Brain microvascular endothelial cell (primary cell): ENCODE results near the gene SIGLEC14.

Experiments
- DNase-seq: peaks from one replicate; pipeline ENCODE4 v3.0.0-alpha.2; 2020
- H3K27ac ChIP-seq: fragments of 250-450 bp; sonication (Bioruptor Pico); 2 replicates; pipeline ENCODE4 v1.5.1; 2020; ENCODE audit warnings: mild to moderate bottlenecking, moderate library complexity
- H3K27me3 ChIP-seq: fragments of 250-450 bp; sonication (Bioruptor Pico); replicated peaks from 2 replicates; pipeline ENCODE4 v1.5.1; 2020; ENCODE audit warnings: mild to moderate bottlenecking
- H3K36me3 ChIP-seq: fragments of 250-450 bp; sonication (Bioruptor Pico); replicated peaks from 2 replicates; pipeline ENCODE4 v1.5.1; 2020; ENCODE audit warnings: mild to moderate bottlenecking
- H3K4me3 ChIP-seq: 2 replicates; pipeline ENCODE4 v1.5.1; 2011; ENCODE audit warnings: low read depth, mild to moderate bottlenecking, control low read depth, low read length, moderate library complexity
- CTCF ChIP-seq: IDR thresholded peaks from 2 replicates; pipeline ENCODE4 v1.5.1; 2011; ENCODE audit warnings: low read depth, mild to moderate bottlenecking, moderate library complexity, low read length, control low read depth, inconsistent platforms; ENCODE audit errors: missing control alignments
- in situ Hi-C: cut with HindIII; loops from 2 replicates; pipeline ENCODE4 v1.10.0; 2017; ENCODE audit warnings: low sequenced_read_pairs, low pct_ligation_motif_present

The SIGLEC14 gene

GRCh38 chr19:51663650-51664049, 17.0 kb upstream of the SIGLEC14 start:
- H3K36me3 ChIP-seq: no peaks in the 10 kb centered on the region
- H3K27me3 ChIP-seq: no peaks in the 10 kb centered on the region
- in situ Hi-C loops: no loop called here
- H3K27ac ChIP-seq: no peak overlapping the region
- TF ChIP-seq CTCF: no peak
- no peak overlapping the region for H3K4me3 ChIP-seq
- no peak for DNase-seq

GRCh38 chr19:51660975-51661600, 14.5 kb upstream of the SIGLEC14 start:
- no peaks in the 10 kb centered on the region for H3K36me3 ChIP-seq
- no peaks in the 10 kb centered on the region for H3K27me3 ChIP-seq
- no peak overlapping the region for H3K27ac ChIP-seq
- DNase-seq: peak; percentile 77
- peak; percentile 82 for TF ChIP-seq CTCF
- H3K4me3 ChIP-seq: no peak overlapping the region
- in situ Hi-C loops: no loop called here

GRCh38 chr19:51654783-51655182, 8.2 kb upstream of the SIGLEC14 start:
- peak; percentile 31 for TF ChIP-seq CTCF
- no peak for DNase-seq

GRCh38 chr19:51653162-51653561, 6.5 kb upstream of the SIGLEC14 start:
- Histone ChIP-seq H3K36me3 (no peaks in the 10 kb centered on the region), H3K4me3 (no peak overlapping the region), H3K27me3 (no peaks in the 10 kb centered on the region), H3K27ac (no peak overlapping the region)
- no peak for DNase-seq
- in situ Hi-C loops: no loop called here
- no peak for TF ChIP-seq CTCF

More at GRCh38 chr19:51654783-51655182, 8.2 kb upstream of the SIGLEC14 start:
- in situ Hi-C loops: no loop called here
- no peak overlapping the region for H3K4me3 ChIP-seq
- no peak overlapping the region for H3K27ac ChIP-seq
- H3K36me3 ChIP-seq: no peaks in the 10 kb centered on the region
- H3K27me3 ChIP-seq: no peaks in the 10 kb centered on the region

GRCh38 chr19:51652266-51652665, 5.6 kb upstream of the SIGLEC14 start:
- no peak for TF ChIP-seq CTCF
- no peak overlapping the region for H3K27ac ChIP-seq
- in situ Hi-C loops: no loop called here
- H3K4me3 ChIP-seq: no peak overlapping the region
- DNase-seq: no peak
- H3K36me3 ChIP-seq: no peaks in the 10 kb centered on the region
- H3K27me3 ChIP-seq: no peaks in the 10 kb centered on the region
